Caco-2 (cell line): ENCODE results near the gene THSD7A. TPM values are rescaled to one million over a fixed set of nuclear protein-coding genes. Genes with fewer than 3 reads are reported as not detected.
"Not testable (repeated sequence)": the region's sequence is repeated elsewhere in the genome, so short reads cannot be mapped to it uniquely, and the experiment has no call there.

Experiments used
- BruUV-seq: library from RNA; stranded (reverse); fragments of 400-500 nt; replicated peaks from 2 replicates; lab custom pipeline; 2021; lab: Mats Ljungman, UMichigan
- CTCF ChIA-PET: fragments of 300-600 bp; sonication (Branson Sonifier 250); formaldehyde crosslinking; loops from one replicate; lab custom pipeline; 2022; ENCODE audit warnings: antibody characterized with exemption; lab: Charles Lee
- POLR2A ChIA-PET: fragments of 300-600 bp; sonication (Branson Sonifier 250); formaldehyde crosslinking; loops from one replicate; lab custom pipeline; 2022; ENCODE audit warnings: antibody characterized with exemption; lab: Charles Lee
- DNase-seq, 2 experiments: peaks; one replicate each; pipeline versions ENCODE4 v3.0.0 to v3.0.0-alpha.2; 2020 to 2022
- H3K27me3 ChIP-seq: replicated peaks from 2 replicates; pipeline ENCODE4 v1.6.0; 2011; ENCODE audit warnings: low read length; ENCODE audit not compliant: control insufficient read depth, insufficient read depth
- H3K36me3 ChIP-seq: 2 replicates; pipeline ENCODE4 v1.5.1; 2011; ENCODE audit warnings: low read length; ENCODE audit not compliant: control insufficient read depth, insufficient read depth
- H3K4me1 ChIP-seq: fragments of 250-450 bp; sonication (Bioruptor Pico); 2 replicates; pipeline ENCODE4 v1.5.1; 2020; ENCODE audit warnings: mild to moderate bottlenecking
- H3K4me3 ChIP-seq: 2 replicates; pipeline ENCODE4 v1.5.1; 2011; ENCODE audit warnings: low read depth, mild to moderate bottlenecking, control low read depth, low read length
- H3K9me3 ChIP-seq: fragments of 250-450 bp; sonication (Bioruptor Pico); 2 replicates; pipeline ENCODE4 v1.5.1; 2020; ENCODE audit warnings: mild to moderate bottlenecking, moderate library complexity
- H3K27ac Mint-ChIP-seq: one replicate; pipeline ENCODE4 v1.8.0; 2022; ENCODE audit warnings: mixed read lengths; ENCODE audit not compliant: unreplicated experiment
- H3K27me3 Mint-ChIP-seq: one replicate; pipeline ENCODE4 v1.8.0; 2022; ENCODE audit warnings: mixed read lengths; ENCODE audit not compliant: insufficient read depth, unreplicated experiment
- H3K36me3 Mint-ChIP-seq: one replicate; pipeline ENCODE4 v1.8.0; 2022; ENCODE audit warnings: mild to moderate bottlenecking, mixed read lengths; ENCODE audit not compliant: insufficient read depth, unreplicated experiment
- H3K4me1 Mint-ChIP-seq: one replicate; pipeline ENCODE4 v1.8.0; 2022; ENCODE audit warnings: low read depth, mixed read lengths; ENCODE audit not compliant: unreplicated experiment
- H3K4me3 Mint-ChIP-seq: one replicate; pipeline ENCODE4 v1.8.0; 2022; ENCODE audit warnings: mild to moderate bottlenecking, moderate library complexity, mixed read lengths; ENCODE audit not compliant: unreplicated experiment
- H3K9me3 Mint-ChIP-seq: one replicate; pipeline ENCODE4 v1.8.0; 2022; ENCODE audit warnings: mixed read lengths; ENCODE audit not compliant: unreplicated experiment
- CTCF ChIP-seq, 2 experiments: fragments of 200-600 bp in 1 of 2; IDR thresholded peaks; 1 replicate in 1 of 2; 2 replicates in 1 of 2; pipeline versions ENCODE4 v1.5.1 to v1.8.0; 2011 to 2022; ENCODE audit warnings: antibody characterized with exemption in 1 of 2, control low read depth in 1 of 2, inconsistent platforms in 1 of 2, low read depth in 1 of 2, low read length in 1 of 2, mild to moderate bottlenecking in 1 of 2, moderate library complexity in 1 of 2; ENCODE audit not compliant: insufficient read depth in 1 of 2, severe bottlenecking in 1 of 2, unreplicated experiment in 1 of 2
- intact Hi-C: fragments of 100-400 bp; cut with micrococcal nuclease; formaldehyde crosslinking; loops from one replicate; pipeline ENCODE4 v1.10.0; 2022; ENCODE audit not compliant: unreplicated experiment
- total RNA-seq: library from RNA; stranded (reverse); gene quantifications from 2 replicates; pipeline ENCODE4 v1.2.3, GENCODE V29; 2022

THSD7A gene
- total RNA-seq, 1 experiment from 2014 or later = 0.05 TPM

- Histone ChIP-seq H3K4me1 (no peaks in the 10 kb centered on the region), H3K36me3 (no peaks in the 10 kb centered on the region), H3K4me3 (no peak overlapping the region), H3K9me3 (no peaks in the 10 kb centered on the region), H3K27me3 (no peaks in the 10 kb centered on the region)
- ChIA-PET POLR2A (no interaction called here), CTCF (no interaction called here)
- H3K36me3 Mint-ChIP-seq = no peaks in the 10 kb centered on the region
- intact Hi-C loops = no loop called here
- H3K27ac Mint-ChIP-seq = no peak overlapping the region
- no peaks in the 10 kb centered on the region for H3K9me3 Mint-ChIP-seq
- no peak for DNase-seq
- TF ChIP-seq CTCF (IDR thresholded peaks at IDR 0.05; ENCODE audit: insufficient read depth in 1 of 2, low read depth in 1 of 2, low read length in 1 of 2, severe bottlenecking in 1 of 2, unreplicated experiment in 1 of 2) = no peak
- H3K4me3 Mint-ChIP-seq = no peak overlapping the region
- no peaks in the 10 kb centered on the region for H3K27me3 Mint-ChIP-seq
- no TSS peak for BruUV-seq
- H3K4me1 Mint-ChIP-seq = no peaks in the 10 kb centered on the region
Observed at GRCh38 chr7:11447106-11447505, 384.9 kb downstream of the THSD7A start.

- H3K27me3 Mint-ChIP-seq, H3K9me3 ChIP-seq, BruUV-seq, H3K27ac Mint-ChIP-seq, CTCF ChIA-PET, H3K4me3 Mint-ChIP-seq, H3K4me1 ChIP-seq, DNase-seq, POLR2A ChIA-PET, H3K36me3 ChIP-seq, H3K36me3 Mint-ChIP-seq, H3K9me3 Mint-ChIP-seq, intact Hi-C loops, H3K4me1 Mint-ChIP-seq, H3K4me3 ChIP-seq, H3K27me3 ChIP-seq: not testable (repeated sequence)
Observed at GRCh38 chr7:11443934-11444333, 388.1 kb downstream of the THSD7A start.

- Histone ChIP-seq H3K36me3 (no peaks in the 10 kb centered on the region), H3K4me3 (no peak overlapping the region), H3K27me3 (no peaks in the 10 kb centered on the region), H3K4me1 (no peaks in the 10 kb centered on the region), H3K9me3 (no peaks in the 10 kb centered on the region)
- Mint-ChIP-seq H3K4me1 (no peaks in the 10 kb centered on the region), H3K36me3 (no peaks in the 10 kb centered on the region), H3K9me3 (no peaks in the 10 kb centered on the region), H3K4me3 (no peak overlapping the region), H3K27me3 (no peaks in the 10 kb centered on the region), H3K27ac (no peak overlapping the region)
- no peak for TF ChIP-seq CTCF (IDR thresholded peaks at IDR 0.05; ENCODE audit: insufficient read depth in 1 of 2, low read depth in 1 of 2, low read length in 1 of 2, severe bottlenecking in 1 of 2, unreplicated experiment in 1 of 2)
- DNase-seq = no peak
- CTCF ChIA-PET = no interaction called here
- BruUV-seq = no TSS peak
- intact Hi-C loops = no loop called here
- POLR2A ChIA-PET = no interaction called here
Observed at GRCh38 chr7:11437994-11438393, 394.0 kb downstream of the THSD7A start.
